ENCODE measurements around the gene ADIPOR2. TPM values are rescaled to one million over a fixed set of nuclear protein-coding genes. Genes with fewer than 3 reads are reported as not detected.

Gene ADIPOR2
- total RNA-seq, 2 experiments from 2014 or later, result 24.7 to 51.1 TPM

GRCh38 chr12:1705774-1706631, 15.1 kb downstream of the ADIPOR2 start:
- H3K79me2 ChIP-seq (ENCODE audit: insufficient read depth, low read depth, low read length), result peaks cover 100% of the 10 kb centered on the region
- no TSS peak for BruUV-seq (replicated peaks)
- 0 out of 2 replicates have a peak, but pooled peaks cover 3% of the 10 kb centered on the region for H4K20me1 ChIP-seq (ENCODE audit: insufficient read depth, low read length)
- peaks cover 12% of the 10 kb centered on the region; the same call in 1 of the 2 replicates for H3K9me3 ChIP-seq (ENCODE audit: low read length)
- ChIA-PET CTCF (ENCODE audit: unreplicated experiment) (no interaction called here), POLR2A (interaction anchor here (0.8 to 1.4 kb wide), 2 partner anchors 13 to 69 kb away, joined by 3 read pairs; no protein-coding TSS in a partner anchor)
- H3K4me2 ChIP-seq (ENCODE audit: low read length), result 0 out of 2 replicates have a peak overlapping the region, but pooled peaks have one; percentile 2
- H3K36me3 ChIP-seq (ENCODE audit: insufficient read depth, low read length), result peaks cover 58% of the 10 kb centered on the region
- H2AFZ ChIP-seq (ENCODE audit: low read length), result no peak overlapping the region
- H3K27ac ChIP-seq (ENCODE audit: low read depth, low read length, poor library complexity, severe bottlenecking), result no peak overlapping the region
- no peaks in the 10 kb centered on the region for H3K9me2 ChIP-seq (ENCODE audit: insufficient read depth, low read length)
- no peak overlapping the region for H3K4me3 ChIP-seq (ENCODE audit: low read depth, low read length, poor library complexity, severe bottlenecking)
- no peak for DNase-seq (ENCODE audit: low spot score)
- intact Hi-C loops (cut with micrococcal nuclease; ENCODE audit: unreplicated experiment), result no loop called here
- TF ChIP-seq EZH2phosphoT487 (IDR thresholded peaks at IDR 0.05; ENCODE audit: borderline replicate concordance, low read depth, low read length), result no peak
- TF ChIP-seq, protein P1, sequence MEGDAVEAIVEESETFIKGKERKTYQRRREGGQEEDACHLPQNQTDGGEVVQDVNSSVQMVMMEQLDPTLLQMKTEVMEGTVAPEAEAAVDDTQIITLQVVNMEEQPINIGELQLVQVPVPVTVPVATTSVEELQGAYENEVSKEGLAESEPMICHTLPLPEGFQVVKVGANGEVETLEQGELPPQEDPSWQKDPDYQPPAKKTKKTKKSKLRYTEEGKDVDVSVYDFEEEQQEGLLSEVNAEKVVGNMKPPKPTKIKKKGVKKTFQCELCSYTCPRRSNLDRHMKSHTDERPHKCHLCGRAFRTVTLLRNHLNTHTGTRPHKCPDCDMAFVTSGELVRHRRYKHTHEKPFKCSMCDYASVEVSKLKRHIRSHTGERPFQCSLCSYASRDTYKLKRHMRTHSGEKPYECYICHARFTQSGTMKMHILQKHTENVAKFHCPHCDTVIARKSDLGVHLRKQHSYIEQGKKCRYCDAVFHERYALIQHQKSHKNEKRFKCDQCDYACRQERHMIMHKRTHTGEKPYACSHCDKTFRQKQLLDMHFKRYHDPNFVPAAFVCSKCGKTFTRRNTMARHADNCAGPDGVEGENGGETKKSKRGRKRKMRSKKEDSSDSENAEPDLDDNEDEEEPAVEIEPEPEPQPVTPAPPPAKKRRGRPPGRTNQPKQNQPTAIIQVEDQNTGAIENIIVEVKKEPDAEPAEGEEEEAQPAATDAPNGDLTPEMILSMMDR (conservative IDR thresholded peaks at IDR 0.05; ENCODE audit: low read length), result no peak
- peaks cover 12% of the 10 kb centered on the region for H3K4me1 ChIP-seq (ENCODE audit: insufficient read depth, low read length, poor library complexity, severe bottlenecking)

DNA sequence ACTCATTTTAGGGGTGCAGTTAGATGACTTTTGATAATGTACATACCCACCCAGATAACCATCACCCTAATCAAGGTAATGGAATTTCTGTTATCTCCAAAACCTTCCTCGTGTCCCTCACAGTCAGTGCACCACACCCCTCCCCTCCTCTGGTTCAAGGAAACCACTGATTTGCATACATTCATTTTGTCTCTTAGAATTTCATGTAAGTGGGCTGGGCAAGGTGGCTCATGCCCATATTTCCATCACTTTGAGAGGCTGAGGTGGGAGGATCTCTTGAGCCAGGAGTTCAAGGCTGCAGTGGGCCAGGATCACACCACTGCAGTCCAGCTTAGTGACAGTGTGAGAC, 15.7 kb downstream of the ADIPOR2 start:
- no TSS peak for BruUV-seq (replicated peaks)
- intact Hi-C loops (cut with micrococcal nuclease; ENCODE audit: unreplicated experiment), result no loop called here
- CTCF ChIA-PET (ENCODE audit: unreplicated experiment), result no interaction called here

More for the DNA sequence above, 15.7 kb downstream of the ADIPOR2 start:
- DNase-seq (ENCODE audit: low spot score), result no peak
- no peaks in the 10 kb centered on the region for H3K9me2 ChIP-seq (ENCODE audit: insufficient read depth, low read length)
- POLR2A ChIA-PET, result interaction anchor here (0.6 to 1.4 kb wide), 3 partner anchors 14 to 1046 kb away, joined by 3 to 4 read pairs (median 3); no protein-coding TSS in a partner anchor
- H3K79me2 ChIP-seq (ENCODE audit: insufficient read depth, low read depth, low read length), result peaks cover 94% of the 10 kb centered on the region
- H3K4me3 ChIP-seq (ENCODE audit: low read depth, low read length, poor library complexity, severe bottlenecking), result no peak overlapping the region
- no peak overlapping the region for H2AFZ ChIP-seq (ENCODE audit: low read length)
- TF ChIP-seq EZH2phosphoT487 (IDR thresholded peaks at IDR 0.05; ENCODE audit: borderline replicate concordance, low read depth, low read length), result no peak
- TF ChIP-seq, protein P1 (conservative IDR thresholded peaks at IDR 0.05; ENCODE audit: low read length), result no peak
- peaks cover 52% of the 10 kb centered on the region for H3K36me3 ChIP-seq (ENCODE audit: insufficient read depth, low read length)
- H3K4me1 ChIP-seq (ENCODE audit: insufficient read depth, low read length, poor library complexity, severe bottlenecking), result peaks cover 12% of the 10 kb centered on the region
- H3K27ac ChIP-seq (ENCODE audit: low read depth, low read length, poor library complexity, severe bottlenecking), result no peak overlapping the region
- peak overlapping the region; percentile 37 for H3K4me2 ChIP-seq (ENCODE audit: low read length)
- H3K9me3 ChIP-seq (ENCODE audit: low read length), result peaks cover 12% of the 10 kb centered on the region; the same call in 1 of the 2 replicates
- H4K20me1 ChIP-seq (ENCODE audit: insufficient read depth, low read length), result 0 out of 2 replicates have a peak, but pooled peaks cover 3% of the 10 kb centered on the region
